Measurements from ENCODE around the gene SOD2. TPM values are rescaled to one million over a fixed set of nuclear protein-coding genes. Genes with fewer than 3 reads are reported as not detected.

SOD2 gene
- total and polyA plus RNA-seq, 2 donors (not counting 1 experiment from before 2014, with no cell fraction given): 66.0 to 94.7 TPM

DNA sequence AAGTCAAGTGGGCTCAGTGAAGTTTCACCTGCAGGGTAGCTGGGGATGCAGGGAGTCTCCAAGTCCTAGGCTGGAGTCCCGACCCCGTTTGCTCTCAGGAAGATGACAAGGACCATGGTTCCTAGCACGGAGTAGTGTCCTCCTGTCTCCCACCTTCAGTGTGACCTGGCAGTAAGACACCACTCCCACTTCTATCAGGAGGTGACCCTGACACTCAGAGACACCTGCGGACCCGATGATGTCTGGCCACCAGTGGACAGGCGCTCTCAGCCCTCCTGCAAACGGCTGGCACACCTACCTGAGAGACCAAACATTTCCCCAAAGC, 1.1 kb downstream of the SOD2 start:
- intact Hi-C loops (cut with micrococcal nuclease): loop anchor here (1.0 to 10.0 kb wide), 4 partner anchors 161 to 1303 kb away; partner anchors contain the start of genes IGF2R and MAP3K4
- Histone ChIP-seq H3K27ac (ENCODE audit: low read length in 2 of 2) (peak overlapping the region; percentile 71 to 89), H3K4me2 (replicated peaks; ENCODE audit: low read depth, low read length, poor library complexity, severe bottlenecking) (peak overlapping the region; percentile 79), H3K4me1 (ENCODE audit: control insufficient read depth in 2 of 2, insufficient read depth in 2 of 2, low read length in 2 of 2) (peaks cover 28 to 34% of the 10 kb centered on the region in 2 donors), H3K9ac (ENCODE audit: low read length) (peak overlapping the region; percentile 75), H3K9me3 (ENCODE audit: control extremely low read depth in 1 of 3, control insufficient read depth in 2 of 3, insufficient read depth in 1 of 3, low read length in 2 of 3) (no peaks in the 10 kb centered on the region), H3K27me3 (replicated peaks in 1 of 4; ENCODE audit: control extremely low read depth in 1 of 4, control insufficient read depth in 3 of 4, insufficient read depth in 4 of 4, low read length in 3 of 4) (no peaks in the 10 kb centered on the region), H3K36me3 (replicated peaks in 1 of 2; ENCODE audit: control extremely low read depth in 1 of 2, control insufficient read depth in 1 of 2, extremely low read depth in 1 of 2, insufficient read depth in 2 of 2, low read length in 1 of 2) (peaks cover 0 to 16% of the 10 kb centered on the region in 2 experiments), H3K4me3 (ENCODE audit: control extremely low read depth in 1 of 5, extremely low read depth in 1 of 5, insufficient read depth in 1 of 5, low read depth in 2 of 5, low read length in 4 of 5) (peak overlapping the region; percentile 62 to 87 (median 79)), H4K20me1 (ENCODE audit: control insufficient read depth, insufficient read depth, low read length, poor library complexity, severe bottlenecking) (peaks cover 11% of the 10 kb centered on the region), H2AFZ (ENCODE audit: insufficient read depth, low read depth, low read length, poor library complexity, severe bottlenecking) (no peak overlapping the region), H3K79me2 (ENCODE audit: control insufficient read depth, insufficient read depth, low read length) (peaks cover 41% of the 10 kb centered on the region)
- H3K4me3 Mint-ChIP-seq: peak overlapping the region; percentile 93
- ATAC-seq (ENCODE audit: low read depth) (no peak), DNase-seq (no peak)
- ChIA-PET CTCF (interaction anchor here (0.6 to 4.1 kb wide), 22 partner anchors 10 to 764 kb away, joined by 3 to 32 read pairs (median 4); partner anchors contain the start of genes ACAT2, MRPL18, TCP1 and WTAP), POLR2A (interaction anchor here (1.0 to 5.4 kb wide), 5 partner anchors 8 to 99 kb away, joined by 4 to 58 read pairs (median 6); partner anchors contain the start of genes ACAT2, MRPL18, TCP1 and WTAP)
- no peaks in the 10 kb centered on the region for H3K9me3 Mint-ChIP-seq (ENCODE audit: insufficient read depth)
- TF ChIP-seq EZH2 (IDR thresholded peaks at IDR 0.05; ENCODE audit: borderline replicate concordance, insufficient read depth, low read depth, low read length, poor library complexity, severe bottlenecking): no peak
- TF ChIP-seq, protein P1, sequence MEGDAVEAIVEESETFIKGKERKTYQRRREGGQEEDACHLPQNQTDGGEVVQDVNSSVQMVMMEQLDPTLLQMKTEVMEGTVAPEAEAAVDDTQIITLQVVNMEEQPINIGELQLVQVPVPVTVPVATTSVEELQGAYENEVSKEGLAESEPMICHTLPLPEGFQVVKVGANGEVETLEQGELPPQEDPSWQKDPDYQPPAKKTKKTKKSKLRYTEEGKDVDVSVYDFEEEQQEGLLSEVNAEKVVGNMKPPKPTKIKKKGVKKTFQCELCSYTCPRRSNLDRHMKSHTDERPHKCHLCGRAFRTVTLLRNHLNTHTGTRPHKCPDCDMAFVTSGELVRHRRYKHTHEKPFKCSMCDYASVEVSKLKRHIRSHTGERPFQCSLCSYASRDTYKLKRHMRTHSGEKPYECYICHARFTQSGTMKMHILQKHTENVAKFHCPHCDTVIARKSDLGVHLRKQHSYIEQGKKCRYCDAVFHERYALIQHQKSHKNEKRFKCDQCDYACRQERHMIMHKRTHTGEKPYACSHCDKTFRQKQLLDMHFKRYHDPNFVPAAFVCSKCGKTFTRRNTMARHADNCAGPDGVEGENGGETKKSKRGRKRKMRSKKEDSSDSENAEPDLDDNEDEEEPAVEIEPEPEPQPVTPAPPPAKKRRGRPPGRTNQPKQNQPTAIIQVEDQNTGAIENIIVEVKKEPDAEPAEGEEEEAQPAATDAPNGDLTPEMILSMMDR (IDR thresholded peaks at IDR 0.05): no peak
- peak overlapping the region; percentile 96 for H3K27ac Mint-ChIP-seq
- no peaks in the 10 kb centered on the region for H3K27me3 Mint-ChIP-seq
- 39% methylated on average over 7 of the region's 7 CpGs for WGBS (ENCODE audit: insufficient coverage)
- H3K4me1 Mint-ChIP-seq: peaks cover 30% of the 10 kb centered on the region

Data from B cell (primary cell).